Stomach (tissue), 9 donors: ENCODE results near the gene TUBE1. TPM values are rescaled to one million over a fixed set of nuclear protein-coding genes. Genes with fewer than 3 reads are reported as not detected.
A peak's percentile ranks its signal among the peaks of the same experiment; 100 is the strongest.

ENCODE experiments used
- DNase-seq, 2 donors: peaks; one replicate each; pipeline versions ENCODE4 v3.0.0 to v3.0.0-alpha.2; 2013 to 2019
- H3K27ac ChIP-seq, 5 donors: fragments of 200-600 bp in 4 of 5; sonication (generic) in 4 of 5; one replicate each; pipeline ENCODE4 v1.5.1; 2013 to 2019; ENCODE audit warnings: mild to moderate bottlenecking in 1 of 5, moderate library complexity in 1 of 5
- H3K27me3 ChIP-seq, 3 donors: fragments of 200-600 bp; sonication (generic); one replicate each; pipeline ENCODE4 v1.5.1; 2017 to 2019; ENCODE audit warnings: mixed run types in 1 of 3
- H3K36me3 ChIP-seq, 4 donors: fragments of 200-600 bp; sonication (generic); 1 replicate in 3 of 4; 2 replicates in 1 of 4; pipeline ENCODE4 v1.5.1; 2016 to 2019
- H3K4me1 ChIP-seq, 4 donors: fragments of 200-600 bp; sonication (generic); one replicate each; pipeline ENCODE4 v1.5.1; 2016 to 2019
- H3K4me3 ChIP-seq, 4 donors: fragments of 200-600 bp; sonication (generic) in 3 of 4; one replicate each; pipeline ENCODE4 v1.5.1; 2016 to 2019; ENCODE audit warnings: mild to moderate bottlenecking in 1 of 4
- H3K9me3 ChIP-seq, 4 donors: fragments of 200-600 bp; sonication (generic); one replicate each; pipeline ENCODE4 v1.5.1; 2016 to 2019
- EP300 ChIP-seq: sonication (generic); formaldehyde crosslinking; IDR thresholded peaks from one replicate; pipeline ENCODE4 v1.6.1; 2017; ENCODE audit warnings: antibody characterized with exemption
- POLR2A ChIP-seq, 4 donors: fragments of 450-650 bp; IDR thresholded peaks; one replicate each; pipeline ENCODE4 v1.6.1; 2016; ENCODE audit warnings: antibody characterized with exemption in 4 of 4, control low read depth in 2 of 4, mild to moderate bottlenecking in 1 of 4, moderate library complexity in 1 of 4
- POLR2AphosphoS5 ChIP-seq, 3 donors: sonication (generic); formaldehyde crosslinking; IDR thresholded peaks; one replicate each; pipeline ENCODE4 v1.6.1; 2016; ENCODE audit warnings: antibody characterized with exemption in 3 of 3
- WGBS, 5 donors: extraction: QIAGEN DNeasy Blood & Tissue Kit in 3 of 5; methylation state at CpG; one replicate each; pipeline versions ENCODE4 v1.1.5 to v1.1.7; 2013 to 2018; 5-methylcytosine and 5-hydroxymethylcytosine counted together
- intact Hi-C: fragments of 100-400 bp; cut with DNase I; formaldehyde crosslinking; loops from one replicate; pipeline ENCODE4 v1.15.1; 2023; ENCODE audit warnings: low total_unique reads
- polyA plus RNA-seq, 3 donors: library from polyadenylated mRNA; stranded (reverse); fragments of 200-250 nt; gene quantifications; one replicate each; pipeline ENCODE4 v1.2.3, GENCODE V29; 2013
- total RNA-seq, 5 donors: library from RNA; depleted of rRNA; stranded (reverse); fragments of >200 nt; gene quantifications; one replicate each; pipeline versions ENCODE4 v1.1.0 to v1.2.3, GENCODE V29; 2014 to 2016
- TF ChIP-seq, protein P1 (sequence below), 7 experiments: fragments of 450-650 bp in 4 of 7; fragments of 200-600 bp in 3 of 7; sonication (generic) in 3 of 7; IDR thresholded peaks; one replicate each; pipeline ENCODE4 v1.5.1; 2016 to 2019; ENCODE audit warnings: antibody characterized with exemption in 7 of 7, control low read depth in 2 of 7, mild to moderate bottlenecking in 1 of 7
- donor health status: healthy with polysubstance abuse.
- donor health status: Bipolar disorder and iron deficiency.
- donor health status: healthy.

Gene TUBE1
- total and polyA plus RNA-seq, 8 donors, result 9.3 to 104 (median 22.1) TPM

DNA sequence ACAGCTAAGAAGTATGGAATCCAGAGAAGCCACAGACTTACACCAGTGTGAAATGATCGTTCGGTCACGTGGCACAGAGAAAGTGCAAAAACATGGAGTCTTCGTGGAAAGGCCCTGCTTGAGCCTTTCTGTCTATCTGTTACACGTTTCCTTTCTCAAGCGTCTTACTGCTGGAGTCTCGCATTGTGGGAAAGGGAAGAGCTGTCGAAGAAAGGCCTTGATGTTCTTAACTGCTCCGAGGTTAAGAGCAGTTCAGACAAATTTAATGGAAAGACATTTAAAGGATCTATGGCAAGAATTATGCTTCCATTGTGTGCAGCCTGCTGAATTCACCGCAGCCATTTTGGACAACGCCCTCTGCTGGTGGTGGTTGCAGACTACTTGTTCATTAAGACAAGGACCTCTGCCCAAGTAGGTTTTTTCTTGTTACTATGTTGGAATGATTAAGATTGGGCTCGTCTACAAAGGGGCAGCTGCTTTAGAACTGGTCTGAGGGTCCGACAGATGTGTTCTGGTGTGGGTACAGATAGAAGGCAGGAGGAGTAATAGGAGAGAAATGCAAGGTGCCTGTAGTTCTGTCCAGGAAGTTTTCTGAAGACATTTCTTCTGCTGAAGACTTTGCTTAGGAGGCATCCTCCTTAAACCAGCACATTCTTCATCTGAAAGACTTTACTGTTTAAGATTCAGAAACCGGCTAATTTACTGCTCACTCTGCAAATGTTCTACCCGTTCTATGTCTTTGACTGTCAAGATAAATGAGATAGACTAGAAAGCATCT, 58.0 kb downstream of the TUBE1 start:
- intact Hi-C loops, result no loop called here
- H3K27ac ChIP-seq, result peak overlapping the region in 1 of 5 donors; percentile 17
- DNase-seq, result peak; percentile 76 to 78
- TF ChIP-seq, protein P1, sequence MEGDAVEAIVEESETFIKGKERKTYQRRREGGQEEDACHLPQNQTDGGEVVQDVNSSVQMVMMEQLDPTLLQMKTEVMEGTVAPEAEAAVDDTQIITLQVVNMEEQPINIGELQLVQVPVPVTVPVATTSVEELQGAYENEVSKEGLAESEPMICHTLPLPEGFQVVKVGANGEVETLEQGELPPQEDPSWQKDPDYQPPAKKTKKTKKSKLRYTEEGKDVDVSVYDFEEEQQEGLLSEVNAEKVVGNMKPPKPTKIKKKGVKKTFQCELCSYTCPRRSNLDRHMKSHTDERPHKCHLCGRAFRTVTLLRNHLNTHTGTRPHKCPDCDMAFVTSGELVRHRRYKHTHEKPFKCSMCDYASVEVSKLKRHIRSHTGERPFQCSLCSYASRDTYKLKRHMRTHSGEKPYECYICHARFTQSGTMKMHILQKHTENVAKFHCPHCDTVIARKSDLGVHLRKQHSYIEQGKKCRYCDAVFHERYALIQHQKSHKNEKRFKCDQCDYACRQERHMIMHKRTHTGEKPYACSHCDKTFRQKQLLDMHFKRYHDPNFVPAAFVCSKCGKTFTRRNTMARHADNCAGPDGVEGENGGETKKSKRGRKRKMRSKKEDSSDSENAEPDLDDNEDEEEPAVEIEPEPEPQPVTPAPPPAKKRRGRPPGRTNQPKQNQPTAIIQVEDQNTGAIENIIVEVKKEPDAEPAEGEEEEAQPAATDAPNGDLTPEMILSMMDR (IDR thresholded peaks at IDR 0.05), result peak in 5 of 7 experiments; percentile 35 to 76 (median 57)
- TF ChIP-seq POLR2A (IDR thresholded peaks at IDR 0.05) (no peak), POLR2AphosphoS5 (IDR thresholded peaks at IDR 0.05) (no peak), EP300 (no peak)
- no peaks in the 10 kb centered on the region for H3K36me3 ChIP-seq
- H3K9me3 ChIP-seq, result no peaks in the 10 kb centered on the region
- 71 to 80% (median 76%) methylated on average over 15 of the region's 15 CpGs for WGBS, 5 donors
- peaks cover 0 to 34% (median 18%) of the 10 kb centered on the region in 4 donors for H3K4me1 ChIP-seq
- no peak overlapping the region for H3K4me3 ChIP-seq
- H3K27me3 ChIP-seq, result no peaks in the 10 kb centered on the region

DNA sequence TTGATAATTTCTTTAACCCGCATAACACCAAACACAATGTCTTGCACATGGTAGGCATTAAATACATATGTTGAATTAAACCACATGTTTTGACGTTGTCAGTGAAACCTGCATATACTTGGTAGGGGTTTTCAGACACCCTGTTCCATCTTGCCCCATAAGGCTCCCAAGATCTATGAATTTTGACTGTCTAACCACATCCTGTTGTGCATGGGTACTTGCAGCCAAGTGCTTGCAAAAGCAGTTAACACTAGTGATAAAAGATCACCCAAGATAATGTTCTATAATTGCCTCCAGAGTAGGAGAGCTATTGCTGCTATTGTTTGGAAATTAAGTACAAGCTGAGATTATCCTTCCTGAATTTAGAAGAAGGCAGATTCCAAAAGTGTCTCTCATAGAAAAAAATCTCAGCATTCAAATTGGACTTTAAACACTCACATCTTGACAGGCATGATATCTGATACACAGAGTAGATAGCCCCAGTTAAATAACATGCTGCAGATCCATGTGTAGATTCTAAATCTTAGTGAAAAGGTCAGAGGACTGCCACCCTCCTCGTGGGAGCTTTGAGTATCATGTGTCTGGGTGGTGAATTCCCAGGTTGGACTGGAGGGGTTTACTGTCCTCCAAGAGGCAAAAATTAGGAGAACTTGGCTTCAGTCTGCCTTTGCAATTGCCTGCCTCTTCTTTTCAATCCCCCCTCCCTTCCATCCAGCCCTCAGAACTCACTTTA, 59.2 kb downstream of the TUBE1 start:
- peak in 1 of 2 donors; percentile 60 for DNase-seq
- Histone ChIP-seq H3K36me3 (no peaks in the 10 kb centered on the region), H3K9me3 (no peaks in the 10 kb centered on the region), H3K27ac (no peak overlapping the region), H3K4me3 (no peak overlapping the region), H3K27me3 (no peaks in the 10 kb centered on the region), H3K4me1 (peaks cover 0 to 34% (median 18%) of the 10 kb centered on the region in 4 donors)
- intact Hi-C loops, result no loop called here
- no peak for TF ChIP-seq POLR2A (IDR thresholded peaks at IDR 0.05)
- no peak for TF ChIP-seq POLR2AphosphoS5 (IDR thresholded peaks at IDR 0.05)
- TF ChIP-seq, protein P1 (IDR thresholded peaks at IDR 0.05), result no peak
- no peak for TF ChIP-seq EP300
- WGBS, 5 donors, result 58 to 69% (median 66%) methylated on average over 3 of the region's 3 CpGs

DNA sequence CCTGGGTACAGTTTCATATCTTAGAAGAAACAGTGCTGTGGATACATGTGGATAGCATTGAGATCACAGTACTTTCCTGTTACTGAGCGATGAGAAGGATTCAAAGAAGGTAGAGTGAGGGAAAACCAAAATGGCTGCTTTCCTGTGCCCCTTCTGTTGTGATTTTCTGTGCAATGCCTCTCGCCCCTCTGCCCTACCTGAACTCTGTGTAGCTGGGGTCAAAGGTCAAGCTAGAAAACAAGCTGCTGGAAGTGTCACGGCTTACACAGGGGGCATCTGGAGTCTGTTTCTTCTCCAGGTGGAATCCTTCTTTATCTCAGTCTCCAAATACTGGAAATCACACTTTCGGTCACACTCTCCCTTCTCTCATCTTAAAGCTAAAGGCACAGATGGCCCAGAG, 60.3 kb downstream of the TUBE1 start:
- Histone ChIP-seq H3K27ac (no peak overlapping the region), H3K4me1 (peaks cover under 1 to 35% (median 20%) of the 10 kb centered on the region in 4 donors), H3K9me3 (no peaks in the 10 kb centered on the region), H3K36me3 (no peaks in the 10 kb centered on the region), H3K4me3 (no peak overlapping the region), H3K27me3 (no peaks in the 10 kb centered on the region)
- intact Hi-C loops, result no loop called here
- TF ChIP-seq EP300 (no peak), POLR2A (IDR thresholded peaks at IDR 0.05) (no peak), POLR2AphosphoS5 (IDR thresholded peaks at IDR 0.05) (no peak)
- TF ChIP-seq, protein P1 (IDR thresholded peaks at IDR 0.05), result no peak
- WGBS, 5 donors, result 92 to 95% (median 93%) methylated on average over 4 of the region's 4 CpGs
- no peak for DNase-seq

- no peaks in the 10 kb centered on the region for H3K9me3 ChIP-seq
- H3K36me3 ChIP-seq, result no peaks in the 10 kb centered on the region
- TF ChIP-seq POLR2A (IDR thresholded peaks at IDR 0.05) (no peak), POLR2AphosphoS5 (IDR thresholded peaks at IDR 0.05) (no peak), EP300 (no peak)
- TF ChIP-seq, protein P1 (IDR thresholded peaks at IDR 0.05), result no peak
- 93 to 98% (median 97%) methylated on average over 4 of the region's 4 CpGs for WGBS, 5 donors
- H3K27ac ChIP-seq, result no peak overlapping the region
- no peak for DNase-seq
- no peak overlapping the region for H3K4me3 ChIP-seq
- intact Hi-C loops, result no loop called here
- peaks cover 1 to 32% (median 13%) of the 10 kb centered on the region in 4 donors for H3K4me1 ChIP-seq
- H3K27me3 ChIP-seq, result no peaks in the 10 kb centered on the region
Measured at GRCh38 chr6:112024464-112024863, 62.8 kb downstream of the TUBE1 start.
